GM21717 (cell line): ENCODE results near the gene LYPD6B.

ENCODE experiments used
- ATAC-seq: cut with Tn5 transposase; IDR thresholded peaks from one replicate; pipeline ENCODE4 v1.9.1; 2021; ENCODE audit warnings: mild to moderate bottlenecking, moderate library complexity; ENCODE audit not compliant: unreplicated experiment

Gene LYPD6B, protein sequence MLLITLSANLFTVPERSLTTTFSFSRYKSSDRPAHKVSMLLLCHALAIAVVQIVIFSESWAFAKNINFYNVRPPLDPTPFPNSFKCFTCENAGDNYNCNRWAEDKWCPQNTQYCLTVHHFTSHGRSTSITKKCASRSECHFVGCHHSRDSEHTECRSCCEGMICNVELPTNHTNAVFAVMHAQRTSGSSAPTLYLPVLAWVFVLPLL

DNA sequence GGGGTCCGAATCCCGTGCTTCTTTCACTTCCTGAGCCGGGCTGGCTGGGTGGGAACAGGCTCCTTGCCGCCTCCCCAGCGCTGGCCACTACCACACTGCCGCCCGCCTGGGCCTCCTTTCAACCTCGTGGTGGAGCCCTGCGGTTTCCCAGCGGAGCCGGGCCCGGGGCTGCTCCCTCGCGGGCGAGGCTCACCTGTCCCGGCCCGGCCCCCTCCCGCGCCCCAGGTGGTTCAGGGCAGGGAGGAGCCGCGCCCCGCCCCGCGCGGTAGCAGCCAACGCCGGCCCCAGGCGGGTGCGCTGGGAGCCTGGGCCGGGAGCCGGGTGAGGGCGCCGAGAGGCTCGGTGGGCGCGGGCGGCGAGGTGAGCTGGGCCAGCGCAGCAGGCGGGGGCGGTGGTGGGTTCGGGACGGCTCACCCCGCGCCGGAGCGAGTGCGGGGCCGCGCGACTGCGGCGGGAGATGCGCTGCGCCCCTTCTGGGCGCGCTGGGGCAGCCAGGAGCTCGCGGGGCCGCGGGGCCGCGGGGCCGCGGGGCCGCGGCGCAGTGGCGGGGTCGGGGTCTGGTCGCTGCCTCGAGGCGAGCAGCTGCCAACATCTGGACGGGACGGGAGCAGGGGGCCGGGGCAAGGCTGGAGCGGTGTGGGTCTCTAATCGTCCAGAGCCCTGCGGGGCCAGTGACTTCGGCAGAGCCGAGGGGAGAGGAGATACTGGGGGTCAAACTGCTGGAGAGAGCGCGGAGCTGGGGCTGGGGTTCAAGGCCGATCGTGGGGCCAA is at the start of gene LYPD6B:
LYPD6B (plus strand) TSS at position 258 of the 771 bp plus-strand sequence. CDS start 92,250 bp downstream, outside the sequence.
- peak; percentile 75 for ATAC-seq

DNA sequence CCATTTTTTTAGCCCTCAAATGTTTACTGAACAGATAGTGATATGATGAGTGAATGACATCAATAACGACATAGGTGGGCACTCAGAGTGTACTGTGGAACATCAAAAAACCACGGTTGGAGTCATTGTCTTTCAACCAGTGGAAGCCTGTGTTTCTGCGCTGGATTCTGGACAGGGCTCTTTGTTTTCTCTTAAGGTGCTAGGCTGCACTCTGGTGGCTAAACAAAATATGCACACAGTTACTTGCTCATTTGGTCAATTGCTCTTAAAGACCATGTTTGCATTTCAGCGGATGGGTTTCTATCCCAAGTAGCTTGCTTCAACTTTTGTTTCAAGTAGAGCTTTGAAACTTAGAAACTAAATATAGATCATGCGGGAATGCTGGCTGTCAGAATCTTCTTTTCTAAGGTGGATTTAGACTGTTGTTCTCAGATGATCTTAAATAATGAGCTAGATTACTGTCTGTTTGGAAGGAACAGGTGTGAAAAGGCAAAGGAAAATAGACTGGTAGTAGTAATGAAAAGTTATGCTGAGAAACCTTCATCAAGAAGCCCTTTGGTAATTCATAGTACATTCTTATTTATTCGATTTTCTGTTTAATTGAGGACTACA is 48.5 kb upstream of the LYPD6B start:
- peak; percentile 92 for ATAC-seq

DNA sequence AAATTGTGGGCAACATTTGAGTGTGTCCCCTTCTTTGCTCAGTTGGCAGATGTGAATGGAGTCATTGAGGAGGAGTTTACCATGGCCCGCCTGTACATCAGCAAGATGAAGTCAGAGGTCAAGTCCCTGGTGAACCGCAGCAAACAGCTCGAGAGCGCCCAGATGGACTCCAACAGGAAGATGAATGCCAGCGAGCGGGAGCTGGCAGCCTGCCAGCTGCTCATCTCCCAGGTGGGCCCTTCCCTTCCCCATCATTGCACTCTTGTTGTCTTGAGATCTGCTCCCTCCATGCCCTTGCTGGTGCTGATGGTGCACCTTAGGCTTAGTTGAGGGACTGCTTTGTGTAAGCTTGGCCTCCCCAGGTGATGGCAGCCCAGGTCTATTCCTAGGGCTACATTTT is 47.5 kb upstream of the LYPD6B start:
- no peak for ATAC-seq

DNA sequence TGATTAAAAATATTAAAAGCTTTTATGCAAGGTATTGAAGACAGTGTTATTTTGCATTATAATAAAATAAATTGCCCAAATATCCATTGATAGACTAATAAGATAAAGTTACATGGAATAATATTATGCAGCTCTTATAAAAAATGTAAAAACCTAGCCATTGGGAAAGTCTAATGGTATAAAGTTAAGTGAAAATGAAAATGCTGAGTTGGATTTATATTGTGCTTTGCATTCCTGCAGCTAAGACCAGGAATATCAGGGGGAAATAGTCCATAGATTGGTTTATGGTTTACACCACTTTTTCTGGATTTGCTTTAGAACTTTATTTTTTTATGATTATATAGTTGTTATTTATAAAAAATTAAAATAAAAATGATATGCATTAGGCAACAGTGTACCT is 46.1 kb upstream of the LYPD6B start:
- ATAC-seq = no peak

DNA sequence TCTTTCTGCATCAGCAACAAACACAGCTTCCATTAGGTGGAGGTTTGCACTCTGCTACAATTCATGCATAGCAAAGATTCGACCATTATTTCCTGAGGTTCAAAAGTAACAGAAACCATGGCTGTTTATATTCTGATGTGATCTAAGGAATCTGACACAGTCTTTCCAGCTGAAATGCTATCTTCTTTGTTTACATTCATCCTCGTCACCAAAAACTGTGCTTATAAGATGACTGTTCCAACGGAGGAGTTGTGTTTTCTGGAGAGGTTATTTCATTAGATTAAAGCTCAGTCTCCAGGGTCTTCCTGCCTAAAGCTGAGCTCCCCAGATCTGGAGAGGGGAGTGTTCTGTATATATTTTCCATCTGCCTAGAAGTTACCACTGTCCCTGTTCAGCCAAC is 45.1 kb upstream of the LYPD6B start:
- ATAC-seq = no peak

DNA sequence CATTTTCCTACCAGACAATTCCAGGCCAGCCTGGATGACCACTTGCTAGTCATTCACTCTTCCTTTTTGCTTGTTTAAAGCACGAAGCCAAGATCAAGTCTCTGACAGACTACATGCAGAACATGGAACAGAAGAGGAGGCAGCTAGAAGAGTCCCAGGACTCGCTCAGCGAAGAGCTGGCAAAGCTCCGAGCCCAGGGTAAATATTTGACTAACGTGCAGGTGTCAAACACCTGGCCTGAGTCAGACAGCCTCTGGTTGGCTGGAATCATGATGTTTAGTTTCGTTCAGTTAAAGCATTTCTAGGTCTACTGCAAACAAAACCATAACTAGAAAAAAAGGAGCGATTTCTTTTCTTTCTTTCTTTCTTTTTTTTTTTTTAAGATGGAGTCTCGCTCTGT is 44.2 kb upstream of the LYPD6B start:
- no peak for ATAC-seq

DNA sequence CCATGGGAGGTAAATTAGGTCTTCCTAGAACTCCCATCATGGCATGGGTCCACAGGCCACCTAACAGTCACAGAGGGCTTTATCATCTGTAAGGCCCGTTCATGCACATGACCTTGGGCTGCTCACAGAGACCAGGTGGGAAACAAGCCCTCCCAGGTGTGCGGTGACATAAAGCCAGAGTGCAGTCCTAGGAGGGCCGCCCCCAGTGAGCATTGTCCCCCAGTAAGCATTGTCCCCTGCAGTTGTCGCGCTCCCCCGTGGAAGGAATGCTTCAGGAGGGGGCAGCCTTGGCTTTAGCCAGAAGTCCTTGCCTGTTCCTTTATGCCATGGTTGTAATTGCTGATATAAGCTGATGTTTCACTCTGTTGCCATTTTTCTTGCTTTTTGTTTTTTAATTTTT is 41.7 kb upstream of the LYPD6B start:
- no peak for ATAC-seq

DNA sequence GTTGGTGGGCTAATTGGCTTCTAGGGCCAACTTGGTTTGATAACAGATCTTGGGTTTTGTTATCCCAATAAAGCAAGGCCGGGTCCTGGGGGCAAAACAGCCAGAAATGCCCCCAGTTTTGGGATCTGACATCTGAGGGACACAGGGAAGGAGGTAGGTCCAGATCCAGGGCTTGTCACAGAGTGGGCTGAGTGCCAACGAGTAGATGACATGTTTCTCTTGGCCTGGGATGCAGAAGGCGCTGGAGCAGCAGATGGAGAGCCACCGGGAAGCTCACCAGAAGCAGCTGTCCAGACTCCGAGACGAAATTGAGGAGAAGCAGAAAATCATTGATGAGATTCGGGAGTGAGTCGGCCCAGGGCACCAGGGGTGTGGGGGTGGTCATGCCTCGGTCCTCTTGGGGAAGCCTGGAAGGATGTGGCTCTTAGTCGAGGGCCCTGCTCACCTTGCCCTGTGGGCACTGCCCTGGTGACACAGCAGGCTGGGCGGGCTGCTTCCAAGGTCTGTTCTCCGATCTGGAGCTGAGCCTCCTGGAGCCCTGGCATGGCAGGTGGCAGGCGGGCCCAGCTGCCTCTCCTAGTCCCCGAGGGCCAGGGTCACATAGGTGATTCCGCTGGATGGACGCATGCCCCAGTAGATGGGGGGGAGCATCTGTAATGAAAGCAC is 40.2 kb upstream of the LYPD6B start:
- ATAC-seq = no peak

DNA sequence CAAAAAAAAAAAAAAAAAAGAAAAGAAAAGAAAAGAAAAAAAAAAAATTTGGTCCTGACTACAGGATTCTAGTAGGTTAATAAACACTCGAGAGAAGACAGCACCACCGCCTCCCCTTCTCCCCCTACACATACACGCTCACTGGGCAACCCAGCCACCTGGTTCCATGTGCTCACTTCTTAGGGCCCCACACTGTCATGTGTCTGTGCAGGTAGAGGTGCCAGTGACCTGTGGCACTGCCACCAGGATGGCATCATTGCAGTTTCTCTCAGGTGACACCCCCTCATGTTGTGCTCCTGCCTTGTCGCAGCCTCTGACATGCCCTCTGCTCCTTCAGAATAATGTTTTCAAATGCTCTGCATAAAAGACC is 39.7 kb upstream of the LYPD6B start:
- ATAC-seq = no peak

DNA sequence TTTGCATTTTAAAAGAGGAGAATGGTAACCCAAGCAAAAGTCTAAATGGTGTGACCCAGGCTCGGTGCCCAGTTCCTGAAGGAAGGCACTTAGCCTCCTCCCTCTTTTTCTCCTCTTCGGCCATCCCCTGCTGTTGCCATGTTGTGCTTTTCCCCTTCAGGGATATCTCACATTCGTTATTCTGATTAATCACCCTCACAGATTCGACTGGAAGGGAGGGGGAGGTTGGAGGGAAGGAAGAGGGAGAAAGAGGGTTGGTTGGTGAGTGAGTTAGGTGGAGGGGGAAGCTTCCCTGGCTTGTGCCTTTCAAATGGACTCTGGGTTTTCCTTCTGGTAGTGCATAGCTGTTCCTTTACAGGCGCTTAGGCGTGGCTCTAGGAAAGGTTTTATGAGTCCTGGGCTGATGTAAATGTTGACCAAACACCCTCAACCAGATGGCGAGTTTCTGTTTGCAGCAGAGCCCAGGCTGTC is 39.0 kb upstream of the LYPD6B start:
- no peak for ATAC-seq

DNA sequence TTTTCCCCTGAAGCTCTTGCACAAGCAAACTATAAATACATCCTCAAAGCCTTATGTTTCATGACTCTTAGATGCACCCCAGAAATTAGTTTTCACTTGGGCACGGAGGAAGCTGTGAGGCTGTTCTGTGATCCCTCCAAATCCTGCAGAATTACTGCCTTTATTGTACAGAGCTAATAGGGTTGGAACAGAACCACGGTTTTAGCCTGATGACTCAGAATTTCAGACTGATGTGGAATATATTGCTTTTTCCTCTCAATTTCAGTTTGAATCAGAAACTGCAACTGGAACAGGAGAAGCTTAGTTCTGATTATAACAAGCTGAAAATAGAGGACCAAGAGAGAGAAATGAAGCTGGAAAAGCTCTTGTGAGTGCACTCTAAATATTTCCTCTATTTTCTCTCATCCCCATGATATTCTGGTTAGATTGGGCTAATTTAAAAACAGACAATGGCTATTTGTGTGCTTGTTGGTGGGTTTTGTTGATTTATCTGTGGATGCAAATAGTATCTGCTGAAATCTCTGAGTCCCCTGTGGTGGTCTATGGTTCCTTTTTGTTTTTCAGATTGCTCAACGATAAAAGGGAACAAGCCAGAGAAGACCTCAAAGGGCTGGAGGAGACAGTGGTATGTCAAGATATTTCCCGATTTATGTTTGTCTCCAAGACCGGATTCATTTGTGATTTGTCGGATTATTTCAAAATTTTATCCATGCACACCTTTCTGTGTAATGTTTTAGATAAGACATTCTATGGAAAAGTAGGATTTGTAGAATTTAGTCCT is 38.2 kb upstream of the LYPD6B start:
- no peak for ATAC-seq

DNA sequence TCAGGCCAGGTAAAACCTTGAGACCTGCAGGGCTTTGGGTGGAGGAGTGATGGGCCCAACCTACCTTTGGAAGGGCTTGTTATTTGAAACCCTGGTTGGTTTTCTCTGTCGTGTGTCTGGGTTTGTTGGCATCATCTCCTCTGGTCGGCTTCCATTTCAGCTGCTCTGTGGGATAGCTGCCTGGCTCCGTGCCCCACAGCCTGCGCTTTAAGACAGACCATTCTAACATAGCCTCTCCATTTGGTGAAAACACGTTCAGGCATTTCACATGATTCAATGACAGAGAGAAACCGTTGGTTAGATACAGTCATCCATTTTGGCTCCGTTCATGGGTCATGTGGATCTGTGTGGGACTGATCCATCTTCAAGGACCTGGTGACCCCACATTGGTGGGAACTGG is 37.0 kb upstream of the LYPD6B start:
- ATAC-seq = no peak

DNA sequence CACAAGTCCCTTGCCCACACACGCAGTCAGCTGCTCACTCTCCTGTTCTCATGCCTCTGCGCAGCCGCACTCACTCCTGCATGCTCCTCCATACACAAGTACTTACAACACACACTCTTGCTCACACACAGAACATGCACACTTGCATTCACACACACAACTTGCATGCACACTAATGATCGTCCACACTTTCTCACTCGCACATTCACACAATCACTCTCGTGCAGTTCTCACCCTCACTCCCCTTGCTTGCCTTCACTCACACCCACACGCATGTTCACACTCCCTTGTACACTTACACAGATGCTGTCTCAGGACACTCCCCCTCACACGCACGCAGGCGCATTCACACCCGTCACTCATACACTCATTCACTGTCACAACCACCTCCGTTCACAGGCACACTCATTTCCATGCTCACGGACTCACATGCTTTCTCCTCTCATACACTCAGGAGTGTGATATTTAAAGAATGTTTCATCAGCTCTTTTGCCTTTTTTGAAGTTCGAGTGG is 36.1 kb upstream of the LYPD6B start:
- ATAC-seq = no peak

DNA sequence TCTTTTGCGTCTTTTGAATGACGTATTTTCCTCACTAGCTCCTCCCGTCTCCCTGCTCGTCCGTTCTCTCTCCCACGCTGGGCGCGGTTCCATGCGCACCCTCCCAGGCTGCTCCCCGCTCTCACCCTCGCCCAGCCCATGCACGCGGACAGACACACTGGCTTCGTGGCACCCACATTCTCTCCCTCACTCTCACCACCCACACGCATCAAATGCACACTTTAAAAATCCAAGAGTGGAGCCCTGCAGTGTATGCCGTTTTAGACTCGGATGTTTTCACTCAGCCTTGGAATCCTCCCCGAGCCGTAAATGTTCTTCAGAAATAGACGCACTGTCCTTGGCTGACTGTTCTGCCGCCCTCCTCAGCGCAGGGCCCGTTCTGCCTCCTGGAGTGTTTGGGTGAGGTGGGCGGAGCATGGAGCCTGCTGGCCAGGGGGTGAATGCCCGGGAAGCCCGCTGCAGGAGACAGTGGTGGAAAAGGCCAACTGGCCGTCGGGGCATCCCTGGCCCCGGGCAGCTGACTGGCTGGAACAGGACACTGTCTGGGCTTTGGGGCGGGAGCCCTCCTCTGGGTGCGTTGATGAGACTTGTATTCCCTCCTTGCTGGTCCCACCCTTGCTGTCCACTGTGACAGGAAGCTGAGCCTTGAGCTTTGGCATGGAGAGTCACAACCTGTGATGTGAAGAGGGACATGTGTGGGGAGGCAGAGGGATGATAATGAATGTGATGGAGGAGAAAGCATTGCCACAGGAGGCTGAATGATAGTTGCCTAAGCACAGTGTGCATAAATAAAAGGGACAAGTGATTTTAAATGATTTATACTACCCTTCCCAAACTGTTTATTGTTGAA is 35.4 kb upstream of the LYPD6B start:
- no peak for ATAC-seq

DNA sequence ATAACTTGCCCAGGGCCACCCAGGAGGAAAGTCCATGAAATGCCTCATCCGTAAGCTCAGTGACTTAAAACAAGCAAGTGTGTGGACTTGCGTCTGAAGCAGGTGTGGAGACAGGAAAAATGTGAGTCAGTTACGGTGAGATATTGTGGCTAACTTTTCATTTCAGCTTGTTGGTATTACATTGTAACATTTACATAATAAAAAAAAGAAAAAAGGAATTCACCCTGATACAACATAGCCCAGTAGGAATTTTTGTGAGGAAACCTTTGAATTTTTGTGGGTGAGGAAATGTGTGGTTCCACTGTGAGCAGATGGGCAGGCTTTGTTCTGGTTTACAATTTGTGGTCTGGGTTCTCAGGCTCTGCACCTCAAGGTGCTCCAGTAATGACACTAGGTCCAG is 33.7 kb upstream of the LYPD6B start:
- ATAC-seq = no peak

DNA sequence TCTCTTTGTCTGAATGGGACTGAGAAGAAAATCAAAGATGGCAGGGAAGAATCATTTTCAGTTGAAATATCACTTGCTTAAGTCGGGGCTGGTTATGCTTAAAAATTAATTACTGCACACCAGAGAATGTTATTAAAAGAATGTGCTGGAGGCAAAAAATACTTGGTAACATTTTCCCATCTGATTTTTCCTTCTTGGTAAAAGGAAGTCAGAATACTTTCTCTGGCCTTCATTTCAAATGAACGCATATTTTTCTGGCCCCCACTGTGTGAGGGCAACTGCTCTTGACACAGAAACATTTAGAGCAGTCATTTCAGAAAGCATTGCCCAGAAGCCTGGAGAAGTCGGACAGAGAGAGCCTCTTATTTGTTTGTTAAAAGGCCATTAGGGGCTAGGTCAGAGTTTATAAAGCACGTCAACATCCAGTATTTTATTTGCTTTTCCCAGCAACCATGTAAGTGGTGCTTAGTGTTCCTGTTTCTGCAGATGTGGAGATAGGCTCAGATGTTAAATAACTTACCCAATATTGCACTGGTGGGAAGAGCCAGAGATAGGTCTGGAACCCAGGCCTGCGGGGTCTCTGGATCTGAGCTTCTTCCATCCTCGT is 32.9 kb upstream of the LYPD6B start:
- no peak for ATAC-seq

DNA sequence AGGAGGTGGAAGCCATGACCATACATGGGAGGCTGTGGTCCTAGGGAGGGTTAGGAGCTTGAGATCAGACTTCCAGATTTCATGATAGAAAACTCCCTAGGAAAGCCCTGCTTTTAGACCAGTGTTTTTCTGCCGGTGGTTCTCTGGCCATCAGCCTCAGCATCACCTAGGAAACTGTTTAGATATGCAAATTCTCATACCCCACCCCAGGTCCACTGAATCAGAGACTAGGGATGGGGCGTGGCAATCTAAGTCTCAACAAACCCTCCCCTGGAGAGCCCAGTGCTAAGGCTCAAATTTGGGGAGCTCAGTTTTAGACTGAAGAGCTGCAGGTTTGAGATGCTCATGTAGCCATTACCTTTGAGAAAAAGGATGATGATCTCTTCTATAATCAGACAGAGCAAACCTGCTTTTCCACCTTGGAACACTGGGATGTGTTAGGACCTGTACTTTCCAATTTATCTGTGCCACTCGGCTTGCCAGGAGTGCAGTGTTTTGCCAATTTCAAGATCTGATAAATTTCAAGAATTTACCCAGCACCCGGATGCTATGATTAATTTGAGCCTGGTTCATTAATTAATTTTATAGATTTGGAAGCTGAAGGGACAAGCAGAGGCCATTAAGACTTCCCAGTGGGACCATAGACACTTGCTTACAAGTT is 31.5 kb upstream of the LYPD6B start:
- ATAC-seq = no peak

DNA sequence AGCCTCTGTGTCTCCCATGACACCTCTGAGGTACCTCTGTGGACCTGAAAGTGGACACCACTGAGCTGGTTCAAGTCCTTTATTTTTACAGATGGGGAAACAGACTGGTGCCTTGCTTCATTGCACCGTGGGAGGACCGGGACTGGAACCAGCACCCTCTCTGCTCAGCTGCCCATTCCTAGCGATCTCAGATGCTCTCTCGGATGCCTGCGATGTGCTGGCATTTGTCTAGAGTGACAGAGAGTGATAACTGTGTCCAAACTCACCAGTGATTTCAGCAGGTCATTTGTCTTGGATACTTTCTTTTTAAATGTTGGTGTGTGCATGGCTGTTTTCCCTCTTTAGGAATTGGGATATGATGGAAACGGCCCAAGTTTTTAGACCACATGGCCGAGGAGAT is 30.1 kb upstream of the LYPD6B start:
- no peak for ATAC-seq
